OCI-LY3 (cell line): ENCODE data around the gene MCHR2.

Experiments used
- H2AFZ ChIP-seq: fragments of 200-600, 300-600 bp; shearing (Covaris generic); 2 replicates; pipeline ENCODE4 v1.6.0; 2014; ENCODE audit warnings: antibody characterized with exemption, low read depth, low read length
- H3K27ac ChIP-seq: fragments of 200-600, 300-600 bp; sonication (generic); 2 replicates; pipeline ENCODE4 v1.5.1; 2014; ENCODE audit warnings: mild to moderate bottlenecking, low read length, moderate library complexity, mixed read lengths
- H3K27me3 ChIP-seq: fragments of 200-600, 300-600 bp; sonication (generic); 2 replicates; pipeline ENCODE4 v1.6.1; 2014; ENCODE audit warnings: low read depth, low read length, mixed read lengths
- H3K36me3 ChIP-seq: fragments of 200-600, 300-600 bp; sonication (generic); replicated peaks from 2 replicates; pipeline ENCODE3; 2014; ENCODE audit warnings: low read depth, low read length, mixed read lengths
- H3K4me1 ChIP-seq: fragments of 300-600, 200-600 bp; sonication (generic); 2 replicates; pipeline ENCODE4 v1.6.1; 2014; ENCODE audit warnings: low read length, mixed read lengths
- H3K4me2 ChIP-seq: fragments of 200-600, 300-600 bp; sonication (generic); 2 replicates; pipeline ENCODE4 v1.6.1; 2014; ENCODE audit warnings: low read length, mixed read lengths
- H3K4me3 ChIP-seq: fragments of 300-600, 200-600 bp; sonication (generic); 2 replicates; pipeline ENCODE4 v1.5.1; 2014; ENCODE audit warnings: antibody characterized with exemption, mild to moderate bottlenecking, low read length, moderate library complexity
- H3K79me2 ChIP-seq: fragments of 300-600, 200-600 bp; shearing (Covaris generic); 2 replicates; pipeline ENCODE4 v1.6.1; 2014; ENCODE audit warnings: mild to moderate bottlenecking, low read length, mixed read lengths
- H3K9ac ChIP-seq: fragments of 300-600, 200-600 bp; shearing (Covaris generic); 2 replicates; pipeline ENCODE4 v1.6.0; 2014; ENCODE audit warnings: mild to moderate bottlenecking, low read length, moderate library complexity
- H3K9me3 ChIP-seq: fragments of 200-600, 300-600 bp; shearing (Covaris generic); 2 replicates; pipeline ENCODE4 v1.6.1; 2014; ENCODE audit warnings: low read length, mixed read lengths; ENCODE audit not compliant: insufficient read depth
- H4K20me1 ChIP-seq: fragments of 200-600, 300-600 bp; sonication (generic); 2 replicates; pipeline ENCODE4 v1.6.1; 2016; ENCODE audit warnings: low read length, mixed read lengths; ENCODE audit not compliant: insufficient read depth
- CTCF ChIP-seq: fragments of 200-600, 300-600 bp; sonication (generic); IDR thresholded peaks from 2 replicates; pipeline ENCODE4 v1.5.1; 2014; ENCODE audit warnings: antibody characterized with exemption, low read length, low read depth
- EZH2phosphoT487 ChIP-seq: fragments of 200-600 bp; shearing (Covaris generic); IDR thresholded peaks from 2 replicates; pipeline ENCODE4 v1.6.1; 2018; ENCODE audit warnings: antibody characterized with exemption, mixed run types, low read depth

MCHR2 gene

GRCh38 chr6:99875068-99875467 is 119.0 kb downstream of the MCHR2 start:
- Histone ChIP-seq H3K27me3 (no peaks in the 10 kb centered on the region), H3K4me2 (no peak overlapping the region), H4K20me1 (no peaks in the 10 kb centered on the region), H3K9me3 (no peaks in the 10 kb centered on the region), H3K4me3 (no peak overlapping the region), H3K36me3 (no peaks in the 10 kb centered on the region), H3K9ac (no peak overlapping the region), H3K79me2 (no peaks in the 10 kb centered on the region), H2AFZ (no peak overlapping the region), H3K27ac (no peak overlapping the region), H3K4me1 (no peaks in the 10 kb centered on the region)
- no peak for TF ChIP-seq EZH2phosphoT487
- no peak for TF ChIP-seq CTCF

- no peaks in the 10 kb centered on the region for H3K9me3 ChIP-seq
- H4K20me1 ChIP-seq: no peaks in the 10 kb centered on the region
- H2AFZ ChIP-seq: no peak overlapping the region
- H3K9ac ChIP-seq: no peak overlapping the region
- H3K36me3 ChIP-seq: no peaks in the 10 kb centered on the region
- no peak overlapping the region for H3K4me3 ChIP-seq
- no peaks in the 10 kb centered on the region for H3K79me2 ChIP-seq
- TF ChIP-seq EZH2phosphoT487 (no peak), CTCF (no peak)
- H3K27me3 ChIP-seq: no peaks in the 10 kb centered on the region
- no peak overlapping the region for H3K4me2 ChIP-seq
- 0 out of 2 replicates have a peak, but pooled peaks cover 5% of the 10 kb centered on the region for H3K4me1 ChIP-seq
- H3K27ac ChIP-seq: no peak overlapping the region
These were observed 120.9 kb downstream of the MCHR2 start for GRCh38 chr6:99873084-99873483.

GRCh38 chr6:99871641-99872040 is 122.4 kb downstream of the MCHR2 start:
- Histone ChIP-seq H3K79me2 (no peaks in the 10 kb centered on the region), H3K9me3 (no peaks in the 10 kb centered on the region), H3K4me1 (0 out of 2 replicates have a peak, but pooled peaks cover 5% of the 10 kb centered on the region), H3K27me3 (no peaks in the 10 kb centered on the region), H3K4me3 (no peak overlapping the region), H3K36me3 (no peaks in the 10 kb centered on the region), H2AFZ (no peak overlapping the region), H3K9ac (no peak overlapping the region), H4K20me1 (no peaks in the 10 kb centered on the region), H3K4me2 (no peak overlapping the region), H3K27ac (no peak overlapping the region)
- TF ChIP-seq CTCF (no peak), EZH2phosphoT487 (no peak)
